ENCODE data around the gene MSRB1. TPM values are rescaled to one million over a fixed set of nuclear protein-coding genes. Genes with fewer than 3 reads are reported as not detected.

MSRB1 gene
- total and polyA plus RNA-seq, 2 of the 8 experiments (the other 6 are each of a cell fraction or from before 2014, with no cell fraction given), result 28.2 to 51.4 TPM

GRCh38 chr16:1982991-1983543 lies 40.1 kb upstream of the MSRB1 start:
- no peaks in the 10 kb centered on the region for H3K9me3 ChIP-seq (ENCODE audit: insufficient read depth in 2 of 2, low read depth in 1 of 2, low read length in 1 of 2)
- peaks cover 0 to 13% of the 10 kb centered on the region in 2 experiments for H4K20me1 ChIP-seq (replicated peaks in 1 of 2; ENCODE audit: control insufficient read depth in 1 of 2, insufficient read depth in 2 of 2, low read length in 2 of 2)
- ChIA-PET POLR2A (ENCODE audit: partially characterized antibody) (interaction anchor here (0.7 to 28.2 kb wide), 5 partner anchors 9 to 58 kb away, joined by 4 to 736 read pairs (median 4); partner anchors contain the start of genes NDUFB10, RNF151, RPS2 and TBL3), CTCF (ENCODE audit: partially characterized antibody) (interaction anchor here (0.6 to 3.1 kb wide), 8 partner anchors 11 to 550 kb away, joined by 3 to 9 read pairs (median 4); no protein-coding TSS in a partner anchor)
- peaks cover 26% of the 10 kb centered on the region for H3K23me2 ChIP-seq (ENCODE audit: low read depth, low read length)
- peak overlapping the region; percentile 44 to 96 (median 61); a peak in 7 of 8 replicates for H3K4me3 ChIP-seq (ENCODE audit: extremely low read depth in 1 of 4, insufficient read depth in 2 of 4, low read depth in 3 of 4, low read length in 4 of 4)
- WGBS, 2 experiments (ENCODE audit: extremely low coverage in 1 of 2, insufficient coverage in 1 of 2, insufficient read length in 1 of 2, insufficient replicate concordance in 2 of 2, low coverage in 1 of 2, low lambda C conversion rate in 2 of 2, missing lambda C conversion rate in 1 of 2), result 36% methylated on average over 19 of the region's 19 CpGs; no CpG with 5 or more reads in 1 of the 2 experiments
- peaks cover 0 to 9% of the 10 kb centered on the region in 2 experiments; a peak in 1 of 4 replicates for H3K79me2 ChIP-seq (ENCODE audit: control insufficient read depth in 1 of 2, insufficient read depth in 2 of 2, low read length in 2 of 2)
- H2AFZ ChIP-seq (ENCODE audit: low read length), result no peak overlapping the region
- H3K14ac ChIP-seq (ENCODE audit: insufficient read length), result no peak overlapping the region
- no peak overlapping the region for H3K18ac ChIP-seq (ENCODE audit: extremely low read depth, low read length)
- peaks cover 8 to 40% (median 39%) of the 10 kb centered on the region in 4 experiments; a peak in 6 of 7 replicates for H3K27me3 ChIP-seq (replicated peaks in 1 of 4; ENCODE audit: control insufficient read depth in 3 of 4, extremely low read depth in 1 of 4, insufficient read depth in 3 of 4, low read length in 3 of 4)
- peak overlapping the region; percentile 58 to 97 for H3K4me2 ChIP-seq (ENCODE audit: insufficient read depth in 1 of 2, low read depth in 2 of 2, low read length in 2 of 2)
- FAIRE-seq (no peak), DNase-seq (ENCODE audit: low read depth in 1 of 2, low spot score in 2 of 2) (no peak)
- peaks cover 2 to 7% (median 3%) of the 10 kb centered on the region in 4 experiments; a peak in 3 of 8 replicates for H3K36me3 ChIP-seq (ENCODE audit: control insufficient read depth in 2 of 4, insufficient read depth in 4 of 4, low read length in 3 of 4)
- no peak overlapping the region for H3K56ac ChIP-seq (replicated peaks; ENCODE audit: insufficient read length, low read depth, low read length)
- peak overlapping the region; percentile 61; the same call in 1 of the 2 replicates for H2BK15ac ChIP-seq (ENCODE audit: low read length)
- peaks cover 3 to 40% (median 27%) of the 10 kb centered on the region in 4 experiments for H3K4me1 ChIP-seq (replicated peaks in 1 of 4; ENCODE audit: control insufficient read depth in 3 of 4, insufficient read depth in 4 of 4, low read length in 3 of 4)
- no peak overlapping the region for H2BK5ac ChIP-seq (ENCODE audit: low read depth, low read length)
- no peak overlapping the region for H3K27ac ChIP-seq (ENCODE audit: low read depth, low read length)
- TF ChIP-seq EGR1 (IDR thresholded peaks at IDR 0.05; ENCODE audit: borderline replicate concordance, low read depth, low read length) (no peak), HDAC2 (IDR thresholded peaks at IDR 0.05; ENCODE audit: borderline replicate concordance in 1 of 2, low read depth in 2 of 2, low read length in 2 of 2) (no peak), ATF2 (IDR thresholded peaks at IDR 0.05; ENCODE audit: low read length) (0 out of 2 replicates have a peak, but pooled peaks have one; percentile 3), TEAD4 (IDR thresholded peaks at IDR 0.05; ENCODE audit: low read depth, low read length) (0 out of 2 replicates have a peak, but pooled peaks have one; percentile 6), SP1 (IDR thresholded peaks at IDR 0.05; ENCODE audit: low read depth, low read length) (peak; percentile 48; the same call in 1 of the 2 replicates), POLR2A (IDR thresholded peaks at IDR 0.05; ENCODE audit: control extremely low read depth in 1 of 2, low read depth in 2 of 2, low read length in 2 of 2) (0 out of 3 replicates have a peak, but pooled peaks of 1 of the 2 experiments have one; percentile 5)
- TF ChIP-seq, protein P1, sequence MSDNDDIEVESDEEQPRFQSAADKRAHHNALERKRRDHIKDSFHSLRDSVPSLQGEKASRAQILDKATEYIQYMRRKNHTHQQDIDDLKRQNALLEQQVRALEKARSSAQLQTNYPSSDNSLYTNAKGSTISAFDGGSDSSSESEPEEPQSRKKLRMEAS (IDR thresholded peaks at IDR 0.05), result no peak
- H3K4ac ChIP-seq (replicated peaks; ENCODE audit: insufficient read length, low read depth, low read length), result no peak overlapping the region
- peak overlapping the region in 1 of 4 experiments; percentile 4; a peak in 1 of 7 replicates for H3K9ac ChIP-seq (replicated peaks in 1 of 4; ENCODE audit: extremely low read depth in 1 of 4, low read depth in 3 of 4, low read length in 3 of 4)
- H2BK12ac ChIP-seq (ENCODE audit: low read depth, low read length), result no peak overlapping the region
- no peak overlapping the region for H4K8ac ChIP-seq (ENCODE audit: extremely low read depth, insufficient read depth, low read length)
- peak overlapping the region; percentile 86; the same call in 1 of the 2 replicates for H2AK5ac ChIP-seq (ENCODE audit: low read depth, low read length)
- no peak overlapping the region for H2BK20ac ChIP-seq (ENCODE audit: low read length)
- H3K79me1 ChIP-seq (ENCODE audit: low read depth, low read length), result no peaks in the 10 kb centered on the region
- no peak overlapping the region for H4K5ac ChIP-seq (ENCODE audit: insufficient read length, low read depth, low read length)
- no peak overlapping the region for H4K91ac ChIP-seq (replicated peaks; ENCODE audit: insufficient read length, low read length)
- H2BK120ac ChIP-seq (replicated peaks; ENCODE audit: low read depth, low read length), result no peak overlapping the region
- no peak overlapping the region for H3K23ac ChIP-seq (ENCODE audit: insufficient read length)

Measured in H1 (cell line).